ENCODE results near the gene RAB40C. TPM values are rescaled to one million over a fixed set of nuclear protein-coding genes. Genes with fewer than 3 reads are reported as not detected.

The RAB40C gene
- total and polyA plus RNA-seq, 12 donors = 9.1 to 32.0 (median 12.3) TPM

GRCh38 chr16:654034-654433 is 64.2 kb downstream of the RAB40C start:
- Histone ChIP-seq H3K36me3 (peaks cover 0 to 57% (median 0%) of the 10 kb centered on the region in 9 donors), H3K27me3 (no peaks in the 10 kb centered on the region), H3K9me3 (no peaks in the 10 kb centered on the region), H3K4me1 (peaks cover 5 to 11% (median 9%) of the 10 kb centered on the region in 9 donors), H3K4me3 (no peak overlapping the region), H3K27ac (no peak overlapping the region)
- 91 to 97% methylated on average over 12 of the region's 12 CpGs for WGBS, 2 donors
- TF ChIP-seq, protein P1, sequence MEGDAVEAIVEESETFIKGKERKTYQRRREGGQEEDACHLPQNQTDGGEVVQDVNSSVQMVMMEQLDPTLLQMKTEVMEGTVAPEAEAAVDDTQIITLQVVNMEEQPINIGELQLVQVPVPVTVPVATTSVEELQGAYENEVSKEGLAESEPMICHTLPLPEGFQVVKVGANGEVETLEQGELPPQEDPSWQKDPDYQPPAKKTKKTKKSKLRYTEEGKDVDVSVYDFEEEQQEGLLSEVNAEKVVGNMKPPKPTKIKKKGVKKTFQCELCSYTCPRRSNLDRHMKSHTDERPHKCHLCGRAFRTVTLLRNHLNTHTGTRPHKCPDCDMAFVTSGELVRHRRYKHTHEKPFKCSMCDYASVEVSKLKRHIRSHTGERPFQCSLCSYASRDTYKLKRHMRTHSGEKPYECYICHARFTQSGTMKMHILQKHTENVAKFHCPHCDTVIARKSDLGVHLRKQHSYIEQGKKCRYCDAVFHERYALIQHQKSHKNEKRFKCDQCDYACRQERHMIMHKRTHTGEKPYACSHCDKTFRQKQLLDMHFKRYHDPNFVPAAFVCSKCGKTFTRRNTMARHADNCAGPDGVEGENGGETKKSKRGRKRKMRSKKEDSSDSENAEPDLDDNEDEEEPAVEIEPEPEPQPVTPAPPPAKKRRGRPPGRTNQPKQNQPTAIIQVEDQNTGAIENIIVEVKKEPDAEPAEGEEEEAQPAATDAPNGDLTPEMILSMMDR (IDR thresholded peaks at IDR 0.05) = no peak
- ATAC-seq (no peak), DNase-seq (no peak)
- intact Hi-C loops (cut with DNase I) = loop anchor here in 1 of 10 donors (10.0 kb wide), 1 partner anchor 69 kb away; no protein-coding TSS in a partner anchor

- Histone ChIP-seq H3K9me3 (no peaks in the 10 kb centered on the region), H3K4me1 (peaks cover 0 to 16% (median 12%) of the 10 kb centered on the region in 9 donors), H3K27me3 (no peaks in the 10 kb centered on the region), H3K4me3 (no peak overlapping the region), H3K36me3 (peaks cover 0 to 51% (median 0%) of the 10 kb centered on the region in 9 donors), H3K27ac (no peak overlapping the region)
- TF ChIP-seq, protein P1 (IDR thresholded peaks at IDR 0.05) = no peak
- 92 to 94% methylated on average over 22 of the region's 22 CpGs for WGBS, 2 donors
- DNase-seq (no peak), ATAC-seq (no peak)
- intact Hi-C loops (cut with DNase I) = loop anchor here in 2 of 10 donors (5.0 to 10.0 kb wide), 2 partner anchors 73 to 80 kb away; no protein-coding TSS in a partner anchor
These were observed 67.6 kb downstream of the RAB40C start for GRCh38 chr16:657487-657886.

- WGBS, 2 donors = 93% methylated on average over 35 of the region's 35 CpGs
- ATAC-seq = no peak
- TF ChIP-seq, protein P1 (IDR thresholded peaks at IDR 0.05) = no peak
These were observed 69.1 kb downstream of the RAB40C start for GRCh38 chr16:658679-659571.

GRCh38 chr16:659618-660017 is 69.8 kb downstream of the RAB40C start:
- Histone ChIP-seq H3K4me1 (peaks cover 0 to 16% (median 12%) of the 10 kb centered on the region in 9 donors), H3K27me3 (no peaks in the 10 kb centered on the region), H3K27ac (no peak overlapping the region), H3K36me3 (peaks cover 0 to 44% (median 0%) of the 10 kb centered on the region in 9 donors), H3K9me3 (no peaks in the 10 kb centered on the region), H3K4me3 (no peak overlapping the region)
- TF ChIP-seq, protein P1 (IDR thresholded peaks at IDR 0.05) = no peak
- intact Hi-C loops (cut with DNase I) = loop anchor here in 9 of 10 donors (5.0 to 10.0 kb wide), 4 partner anchors 72 to 82 kb away; no protein-coding TSS in a partner anchor
- no peak for DNase-seq
- WGBS, 2 donors = 89 to 90% methylated on average over 19 to 20 of the region's 20 CpGs
- ATAC-seq = peak in 2 of 8 donors; percentile 0 to 2

More at GRCh38 chr16:658679-659571, 69.1 kb downstream of the RAB40C start:
- Histone ChIP-seq H3K27ac (no peak overlapping the region), H3K4me3 (no peak overlapping the region), H3K27me3 (no peaks in the 10 kb centered on the region), H3K9me3 (no peaks in the 10 kb centered on the region), H3K36me3 (peaks cover 0 to 45% (median 0%) of the 10 kb centered on the region in 9 donors), H3K4me1 (peaks cover 0 to 16% (median 12%) of the 10 kb centered on the region in 9 donors)
- intact Hi-C loops (cut with DNase I) = loop anchor here in 2 of 10 donors (5.0 to 10.0 kb wide), 2 partner anchors 74 to 82 kb away; no protein-coding TSS in a partner anchor
- no peak for DNase-seq
